IMR-90 (cell line): ENCODE data around the gene JPH3. TPM values are rescaled to one million over a fixed set of nuclear protein-coding genes. Genes with fewer than 3 reads are reported as not detected.
A peak's percentile ranks its signal among the peaks of the same experiment; 100 is the strongest.

Experiments used
- ATAC-seq: fragments of 200-7000 bp; cut with Tn5 transposase; 2 replicates; pipeline ENCODE4 v1.9.1; 2020; ENCODE audit warnings: low read depth, mild to moderate bottlenecking, moderate library complexity
- BruUV-seq: library from RNA; stranded (reverse); fragments of 400-500 nt; replicated peaks from 2 replicates; lab custom pipeline; 2021; lab: Mats Ljungman, UMichigan
- CTCF ChIA-PET: fragments of 300-600 bp; formaldehyde crosslinking; extraction: SDS; loops from one replicate; lab custom pipeline; 2021; ENCODE audit warnings: antibody characterized with exemption; lab: Yijun Ruan, JAX
- POLR2A ChIA-PET: fragments of 300-600 bp; sonication (Branson Sonifier 250); formaldehyde crosslinking; loops from one replicate; lab custom pipeline; 2022; ENCODE audit warnings: antibody characterized with exemption; ENCODE audit not compliant: unreplicated experiment; lab: Charles Lee
- DNase-seq: peaks from one replicate; pipeline ENCODE4 v3.0.0; 2013
- H2AFZ ChIP-seq: replicated peaks from 2 replicates; pipeline ENCODE3; 2013; ENCODE audit warnings: low read length, mild to moderate bottlenecking; ENCODE audit not compliant: poor library complexity
- H2AK5ac ChIP-seq: 2 replicates; pipeline ENCODE4 v1.6.1; 2013; ENCODE audit warnings: low read depth, low read length, inconsistent platforms
- H2AK9ac ChIP-seq: replicated peaks from 2 replicates; pipeline ENCODE3; 2013; ENCODE audit warnings: mild to moderate bottlenecking, low read depth, low read length, moderate library complexity; ENCODE audit not compliant: poor library complexity
- H2BK120ac ChIP-seq: 2 replicates; pipeline ENCODE4 v1.6.1; 2013; ENCODE audit warnings: low read depth, low read length, inconsistent platforms
- H2BK15ac ChIP-seq: 3 replicates; pipeline ENCODE4 v1.6.1; 2013; ENCODE audit warnings: low read depth, low read length, inconsistent platforms
- H2BK20ac ChIP-seq: 2 replicates; pipeline ENCODE4 v1.6.1; 2013; ENCODE audit warnings: low read depth, mild to moderate bottlenecking, inconsistent platforms, low read length, moderate library complexity
- H2BK5ac ChIP-seq: 2 replicates; pipeline ENCODE4 v1.6.1; 2013; ENCODE audit warnings: mild to moderate bottlenecking, low read depth, low read length, inconsistent platforms; ENCODE audit not compliant: poor library complexity, severe bottlenecking
- H3K14ac ChIP-seq: replicated peaks from 2 replicates; pipeline ENCODE4 v1.6.1; 2013; ENCODE audit warnings: low read depth, low read length, inconsistent platforms
- H3K18ac ChIP-seq: 2 replicates; pipeline ENCODE4 v1.6.1; 2013; ENCODE audit warnings: low read depth, low read length, control low read depth
- H3K23ac ChIP-seq: 2 replicates; pipeline ENCODE4 v1.6.1; 2013; ENCODE audit warnings: low read depth, low read length, inconsistent platforms
- H3K27ac ChIP-seq: 2 replicates; pipeline ENCODE4 v1.5.1; 2013; ENCODE audit warnings: mild to moderate bottlenecking, control low read depth, low read length; ENCODE audit not compliant: insufficient read depth
- H3K27me3 ChIP-seq: 2 replicates; pipeline ENCODE4 v1.6.1; 2013; ENCODE audit warnings: low read length; ENCODE audit not compliant: control insufficient read depth, insufficient read depth
- H3K36me3 ChIP-seq: 2 replicates; pipeline ENCODE4 v1.6.1; 2013; ENCODE audit warnings: low read length, mixed read lengths; ENCODE audit not compliant: control insufficient read depth, insufficient read depth
- H3K4ac ChIP-seq: 2 replicates; pipeline ENCODE4 v1.6.1; 2013; ENCODE audit warnings: low read depth, low read length, inconsistent platforms
- H3K4me1 ChIP-seq: 2 replicates; pipeline ENCODE4 v1.6.1; 2013; ENCODE audit warnings: low read length, mixed read lengths; ENCODE audit not compliant: control insufficient read depth, insufficient read depth
- H3K4me2 ChIP-seq: 2 replicates; pipeline ENCODE4 v1.6.1; 2013; ENCODE audit warnings: low read depth, mild to moderate bottlenecking, control low read depth, low read length, moderate library complexity
- H3K4me3 ChIP-seq: 2 replicates; pipeline ENCODE4 v1.5.1; 2013; ENCODE audit warnings: low read depth, mild to moderate bottlenecking, control low read depth, low read length, moderate library complexity; ENCODE audit not compliant: insufficient read depth
- H3K56ac ChIP-seq: 2 replicates; pipeline ENCODE4 v1.6.1; 2013; ENCODE audit warnings: low read length, inconsistent platforms; ENCODE audit not compliant: insufficient read depth; ENCODE audit errors: extremely low read depth
- H3K79me1 ChIP-seq, 2 experiments: 2 replicates each; pipeline ENCODE4 v1.6.1; 2013; ENCODE audit warnings: low read length in 2 of 2, inconsistent platforms in 1 of 2, low read depth in 1 of 2
- H3K9ac ChIP-seq: 2 replicates; pipeline ENCODE4 v1.6.1; 2013; ENCODE audit warnings: low read depth, low read length, control low read depth
- H3K9me1 ChIP-seq: 2 replicates; pipeline ENCODE4 v1.6.1; 2013; ENCODE audit warnings: low read length, inconsistent platforms; ENCODE audit not compliant: insufficient read depth
- H3K9me3 ChIP-seq: 2 replicates; pipeline ENCODE4 v1.6.1; 2013; ENCODE audit warnings: low read length; ENCODE audit not compliant: control insufficient read depth, insufficient read depth
- H4K20me1 ChIP-seq: 2 replicates; pipeline ENCODE4 v1.6.1; 2013; ENCODE audit warnings: low read length, inconsistent platforms; ENCODE audit not compliant: insufficient read depth
- H4K5ac ChIP-seq: 2 replicates; pipeline ENCODE4 v1.6.1; 2013; ENCODE audit warnings: mild to moderate bottlenecking, low read depth, low read length, control low read depth
- H4K8ac ChIP-seq, 2 experiments: 2 replicates each; pipeline ENCODE4 v1.6.1; 2013; ENCODE audit warnings: low read depth in 2 of 2, low read length in 2 of 2, control low read depth in 1 of 2, inconsistent platforms in 1 of 2
- H4K91ac ChIP-seq: 2 replicates; pipeline ENCODE4 v1.6.1; 2013; ENCODE audit warnings: low read depth, low read length, inconsistent platforms; ENCODE audit not compliant: insufficient read depth
- BHLHE40 ChIP-seq: fragments of 150-350 bp; IDR thresholded peaks from 2 replicates; pipeline ENCODE4 v1.6.1; 2016; ENCODE audit warnings: mild to moderate bottlenecking, low read depth, low read length
- CEBPB ChIP-seq: IDR thresholded peaks from 2 replicates; pipeline ENCODE4 v1.6.1; 2012; ENCODE audit warnings: low read depth, low read length, improper control_type of control experiment
- CHD1 ChIP-seq: IDR thresholded peaks from 2 replicates; pipeline ENCODE4 v1.6.1; 2012; ENCODE audit warnings: low read depth, low read length, improper control_type of control experiment
- FOS ChIP-seq: fragments of 150-350 bp; IDR thresholded peaks from 2 replicates; pipeline ENCODE4 v1.6.1; 2016; ENCODE audit warnings: low read depth, low read length
- MAFK ChIP-seq: IDR thresholded peaks from 2 replicates; pipeline ENCODE4 v1.6.1; 2012; ENCODE audit warnings: low read depth, low read length, improper control_type of control experiment
- MAZ ChIP-seq: IDR thresholded peaks from 2 replicates; pipeline ENCODE4 v1.6.1; 2012; ENCODE audit warnings: low read depth, mild to moderate bottlenecking, low read length, improper control_type of control experiment, moderate library complexity, borderline replicate concordance
- POLR2A ChIP-seq: IDR thresholded peaks from 2 replicates; pipeline ENCODE4 v1.6.1; 2012; ENCODE audit warnings: mild to moderate bottlenecking, low read depth, low read length
- RAD21 ChIP-seq: IDR thresholded peaks from 2 replicates; pipeline ENCODE4 v1.6.1; 2012; ENCODE audit warnings: low read length, improper control_type of control experiment
- RCOR1 ChIP-seq: IDR thresholded peaks from 2 replicates; pipeline ENCODE4 v1.6.1; 2012; ENCODE audit warnings: mild to moderate bottlenecking, low read length, improper control_type of control experiment; ENCODE audit not compliant: insufficient replicate concordance
- RFX5 ChIP-seq: IDR thresholded peaks from 2 replicates; pipeline ENCODE4 v1.8.0; 2012; ENCODE audit warnings: low read depth, mild to moderate bottlenecking, low read length, moderate library complexity
- SMC3 ChIP-seq: fragments of 150-350 bp; IDR thresholded peaks from 2 replicates; pipeline ENCODE4 v1.6.1; 2016; ENCODE audit warnings: low read depth, mild to moderate bottlenecking, antibody characterized with exemption, low read length, moderate library complexity
- WGBS, 2 experiments: methylation state at CpG; one replicate each; pipeline versions ENCODE4 v1.1.5 to v1.1.7; 2013; ENCODE audit warnings: missing lambda C conversion rate in 2 of 2; ENCODE audit not compliant: insufficient read length in 1 of 2; ENCODE audit errors: extremely low coverage in 2 of 2; 5-methylcytosine and 5-hydroxymethylcytosine counted together
- dilution Hi-C: fragments of 300-500 bp; cut with HindIII; formaldehyde crosslinking; loops from one replicate; pipeline ENCODE4 v1.14.3; 2018; ENCODE audit warnings: low sequenced_read_pairs; ENCODE audit not compliant: unreplicated experiment
- in situ Hi-C: fragments of 300-500 bp; cut with MboI; formaldehyde crosslinking; loops from 3 replicates; pipeline ENCODE4 v1.14.3; 2019; ENCODE audit warnings: low sequenced_read_pairs, inconsistent platforms, mixed read lengths
- intact Hi-C: fragments of 100-400 bp; cut with micrococcal nuclease; formaldehyde crosslinking; loops from 2 replicates; pipeline ENCODE4 v1.10.0; 2022
- polyA plus RNA-seq, 3 experiments: library from polyadenylated mRNA; depleted of rRNA; stranded (reverse); fragments of >200 nt; gene quantifications; 2 replicates each; pipeline ENCODE4 v1.2.3, GENCODE V29; 2012; ENCODE audit warnings: low replicate concordance in 1 of 3
- total RNA-seq: library from RNA; depleted of rRNA; stranded (reverse); fragments of >200 nt; gene quantifications from 2 replicates; pipeline ENCODE4 v1.2.3, GENCODE V29; 2012
- TF ChIP-seq, protein P1 (sequence below): fragments of 150-350 bp; IDR thresholded peaks from 2 replicates; pipeline ENCODE4 v1.6.1; 2016; ENCODE audit warnings: low read depth, mild to moderate bottlenecking, low read length, moderate library complexity, borderline replicate concordance
- TF ChIP-seq, protein P2 (sequence below): conservative IDR thresholded peaks from 2 replicates; pipeline ENCODE4 v1.5.1; 2012; ENCODE audit warnings: mild to moderate bottlenecking, low read depth, low read length, improper control_type of control experiment
- TF ChIP-seq, protein P3 (sequence below): fragments of 150-350 bp; IDR thresholded peaks from 2 replicates; pipeline ENCODE4 v1.6.1; 2017; ENCODE audit warnings: mild to moderate bottlenecking, antibody characterized with exemption, low read length, low read depth

Gene JPH3
- total and polyA plus RNA-seq, 2 of the 4 experiments (the other 2 are of a cell fraction): 0.03 TPM; not detected in 1

DNA sequence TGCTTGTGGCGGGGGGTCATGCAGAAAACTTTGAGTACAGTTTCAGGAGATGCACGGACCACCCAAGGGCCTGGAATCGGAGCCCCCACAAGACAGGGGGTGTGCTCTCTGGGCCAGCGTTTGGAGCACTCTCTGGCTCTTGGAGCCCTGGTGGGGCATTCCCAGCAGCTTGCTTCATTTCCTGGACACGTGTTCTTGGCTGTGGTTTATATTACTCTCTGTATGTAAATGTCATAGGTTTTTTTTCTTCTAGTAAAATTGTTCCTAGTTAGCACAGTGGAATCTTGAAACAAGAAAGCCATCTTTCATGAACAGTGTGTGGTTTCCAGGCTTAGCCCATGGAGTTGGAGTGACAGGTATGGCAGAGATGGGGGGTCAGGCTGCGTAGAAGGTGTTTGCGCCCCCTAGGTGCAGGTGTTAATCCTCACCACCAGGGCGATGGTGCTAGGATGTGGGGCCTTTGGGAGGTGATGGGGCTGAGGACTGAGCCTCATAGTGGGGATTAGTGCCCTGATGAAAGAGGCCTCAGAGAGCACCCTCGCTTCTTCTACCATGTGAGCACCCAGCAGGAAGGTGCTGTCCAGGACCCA, 79.8 kb downstream of the JPH3 start:
- ATAC-seq: peak; percentile 98
- peak overlapping the region; percentile 13 for H4K5ac ChIP-seq
- H4K8ac ChIP-seq: peak overlapping the region in 1 of 2 experiments; percentile 78; a peak in 2 of 4 replicates
- no TSS peak for BruUV-seq
- no peaks in the 10 kb centered on the region for H4K20me1 ChIP-seq
- intact Hi-C loops (no loop called here), in situ Hi-C loops (no loop called here), dilution Hi-C loops (no loop called here)
- H2AFZ ChIP-seq: peak overlapping the region; percentile 82
- peak overlapping the region; percentile 79; the same call in 1 of the 3 replicates for H2BK15ac ChIP-seq
- peak overlapping the region; percentile 13; the same call in 1 of the 2 replicates for H3K27ac ChIP-seq
- peak overlapping the region; percentile 57 for H2BK120ac ChIP-seq
- no peak overlapping the region for H2BK5ac ChIP-seq
- peaks cover 23% of the 10 kb centered on the region; the same call in 1 of the 2 replicates for H3K27me3 ChIP-seq
- 80% methylated on average over 1 of the region's 9 CpGs; no CpG with 5 or more reads in 1 of the 2 experiments for WGBS, 2 experiments
- H2AK5ac ChIP-seq: peak overlapping the region; percentile 38; the same call in 1 of the 2 replicates
- DNase-seq: peak; percentile 78
- POLR2A ChIA-PET: interaction anchor here (0.5 kb wide), 1 partner anchor 1789 kb away, joined by 3 read pairs; no protein-coding TSS in a partner anchor
- peak overlapping the region; percentile 51; the same call in 1 of the 2 replicates for H3K18ac ChIP-seq
- H3K4me1 ChIP-seq: peaks cover 9% of the 10 kb centered on the region
- peak overlapping the region; percentile 18 for H2AK9ac ChIP-seq
- H3K4ac ChIP-seq: peak overlapping the region; percentile 54; the same call in 1 of the 2 replicates
- H2BK20ac ChIP-seq: peak overlapping the region; percentile 35; the same call in 1 of the 2 replicates
- no peak overlapping the region for H3K56ac ChIP-seq
- no peaks in the 10 kb centered on the region for H3K79me1 ChIP-seq
- peak overlapping the region; percentile 59 for H3K4me2 ChIP-seq
- no peaks in the 10 kb centered on the region for H3K36me3 ChIP-seq
- no peak overlapping the region for H3K9ac ChIP-seq
- H3K4me3 ChIP-seq: no peak overlapping the region
- 0 out of 2 replicates have a peak, but pooled peaks cover 3% of the 10 kb centered on the region for H3K9me1 ChIP-seq
- H3K23ac ChIP-seq: no peak overlapping the region
- H3K14ac ChIP-seq: peak overlapping the region; percentile 2; the same call in 1 of the 2 replicates
- H3K9me3 ChIP-seq: no peaks in the 10 kb centered on the region
- CTCF ChIA-PET: interaction anchor here (0.6 to 0.7 kb wide), 2 partner anchors 9 to 67 kb away, joined by 3 read pairs; no protein-coding TSS in a partner anchor
- H4K91ac ChIP-seq: peak overlapping the region; percentile 87; the same call in 1 of the 2 replicates
- TF ChIP-seq, protein P1, sequence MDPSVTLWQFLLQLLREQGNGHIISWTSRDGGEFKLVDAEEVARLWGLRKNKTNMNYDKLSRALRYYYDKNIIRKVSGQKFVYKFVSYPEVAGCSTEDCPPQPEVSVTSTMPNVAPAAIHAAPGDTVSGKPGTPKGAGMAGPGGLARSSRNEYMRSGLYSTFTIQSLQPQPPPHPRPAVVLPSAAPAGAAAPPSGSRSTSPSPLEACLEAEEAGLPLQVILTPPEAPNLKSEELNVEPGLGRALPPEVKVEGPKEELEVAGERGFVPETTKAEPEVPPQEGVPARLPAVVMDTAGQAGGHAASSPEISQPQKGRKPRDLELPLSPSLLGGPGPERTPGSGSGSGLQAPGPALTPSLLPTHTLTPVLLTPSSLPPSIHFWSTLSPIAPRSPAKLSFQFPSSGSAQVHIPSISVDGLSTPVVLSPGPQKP: no peak
- TF ChIP-seq, protein P2, sequence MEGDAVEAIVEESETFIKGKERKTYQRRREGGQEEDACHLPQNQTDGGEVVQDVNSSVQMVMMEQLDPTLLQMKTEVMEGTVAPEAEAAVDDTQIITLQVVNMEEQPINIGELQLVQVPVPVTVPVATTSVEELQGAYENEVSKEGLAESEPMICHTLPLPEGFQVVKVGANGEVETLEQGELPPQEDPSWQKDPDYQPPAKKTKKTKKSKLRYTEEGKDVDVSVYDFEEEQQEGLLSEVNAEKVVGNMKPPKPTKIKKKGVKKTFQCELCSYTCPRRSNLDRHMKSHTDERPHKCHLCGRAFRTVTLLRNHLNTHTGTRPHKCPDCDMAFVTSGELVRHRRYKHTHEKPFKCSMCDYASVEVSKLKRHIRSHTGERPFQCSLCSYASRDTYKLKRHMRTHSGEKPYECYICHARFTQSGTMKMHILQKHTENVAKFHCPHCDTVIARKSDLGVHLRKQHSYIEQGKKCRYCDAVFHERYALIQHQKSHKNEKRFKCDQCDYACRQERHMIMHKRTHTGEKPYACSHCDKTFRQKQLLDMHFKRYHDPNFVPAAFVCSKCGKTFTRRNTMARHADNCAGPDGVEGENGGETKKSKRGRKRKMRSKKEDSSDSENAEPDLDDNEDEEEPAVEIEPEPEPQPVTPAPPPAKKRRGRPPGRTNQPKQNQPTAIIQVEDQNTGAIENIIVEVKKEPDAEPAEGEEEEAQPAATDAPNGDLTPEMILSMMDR: peak; percentile 33
- TF ChIP-seq, protein P3, sequence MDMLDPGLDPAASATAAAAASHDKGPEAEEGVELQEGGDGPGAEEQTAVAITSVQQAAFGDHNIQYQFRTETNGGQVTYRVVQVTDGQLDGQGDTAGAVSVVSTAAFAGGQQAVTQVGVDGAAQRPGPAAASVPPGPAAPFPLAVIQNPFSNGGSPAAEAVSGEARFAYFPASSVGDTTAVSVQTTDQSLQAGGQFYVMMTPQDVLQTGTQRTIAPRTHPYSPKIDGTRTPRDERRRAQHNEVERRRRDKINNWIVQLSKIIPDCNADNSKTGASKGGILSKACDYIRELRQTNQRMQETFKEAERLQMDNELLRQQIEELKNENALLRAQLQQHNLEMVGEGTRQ: peak; percentile 87
- no peak for TF ChIP-seq MAFK
- no peak for TF ChIP-seq FOS
- TF ChIP-seq POLR2A: no peak
- peak; percentile 76 for TF ChIP-seq CEBPB
- TF ChIP-seq RCOR1: no peak
- TF ChIP-seq RFX5: no peak
- TF ChIP-seq CHD1: no peak
- TF ChIP-seq RAD21: no peak
- no peak for TF ChIP-seq MAZ
- TF ChIP-seq SMC3: no peak
- no peak for TF ChIP-seq BHLHE40
